ES-I3 (cell line): Measurements from ENCODE around the gene NAALADL1.

Experiments used
- H3K36me3 ChIP-seq: 2 replicates; pipeline ENCODE4 v1.6.1; 2013; ENCODE audit warnings: mild to moderate bottlenecking, low read length, control low read depth, moderate library complexity; ENCODE audit not compliant: insufficient read depth
- H3K4me1 ChIP-seq: 2 replicates; pipeline ENCODE4 v1.6.1; 2013; ENCODE audit warnings: mild to moderate bottlenecking, control low read depth, low read length; ENCODE audit not compliant: insufficient read depth
- H3K9ac ChIP-seq: 2 replicates; pipeline ENCODE4 v1.6.1; 2013; ENCODE audit warnings: low read depth, mild to moderate bottlenecking, low read length, moderate library complexity
- H3K9me3 ChIP-seq: 2 replicates; pipeline ENCODE4 v1.6.1; 2013; ENCODE audit warnings: mild to moderate bottlenecking, low read length, moderate library complexity; ENCODE audit not compliant: control insufficient read depth, insufficient read depth

The NAALADL1 gene

GRCh38 chr11:65066805-65067291 is 8.5 kb upstream of the NAALADL1 start:
- Histone ChIP-seq H3K36me3 (no peaks in the 10 kb centered on the region), H3K4me1 (peaks cover 5% of the 10 kb centered on the region; the same call in 1 of the 2 replicates), H3K9ac (no peak overlapping the region), H3K9me3 (no peaks in the 10 kb centered on the region)

DNA sequence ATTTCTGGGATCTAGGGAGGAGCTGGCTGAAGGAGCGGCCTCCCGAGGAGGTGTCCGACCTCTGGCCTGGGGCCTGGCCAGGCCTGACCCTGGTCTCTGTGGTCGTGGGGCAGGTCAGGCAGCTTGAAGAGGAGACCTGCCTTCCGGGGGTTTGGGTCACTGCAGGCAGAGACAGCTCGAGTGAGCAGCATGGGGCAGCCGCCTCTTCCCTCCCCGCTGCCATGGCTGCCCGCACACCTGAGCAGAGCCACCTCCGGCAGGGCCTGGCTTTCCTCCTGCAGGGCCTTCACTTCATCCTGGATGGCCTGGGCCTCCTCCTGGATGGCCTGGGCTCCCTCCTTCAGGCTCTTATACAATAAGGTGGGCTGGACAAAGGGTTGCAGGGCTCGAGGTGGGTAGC is 8.0 kb upstream of the NAALADL1 start:
- H3K9ac ChIP-seq = no peak overlapping the region

DNA sequence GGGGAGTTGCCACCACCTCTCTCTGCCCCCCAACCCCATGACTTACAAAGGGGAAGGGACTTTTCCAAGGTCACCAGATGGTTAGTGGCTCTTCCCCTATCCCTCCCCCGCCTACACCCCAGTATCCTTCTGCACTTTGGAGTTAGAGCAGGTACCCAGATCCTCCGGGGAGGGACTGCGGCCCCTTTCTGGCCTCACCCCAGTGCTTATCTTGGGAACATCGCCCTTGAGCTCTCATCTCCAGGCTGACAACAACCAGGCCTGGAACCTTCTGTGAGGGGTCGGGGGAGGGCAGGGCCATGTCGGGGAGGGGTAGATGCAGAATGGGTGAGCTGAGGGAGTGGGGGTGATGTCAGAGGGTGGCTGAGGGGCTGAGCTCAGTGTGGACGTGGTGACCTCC is 7.5 kb upstream of the NAALADL1 start:
- peaks cover 5% of the 10 kb centered on the region; the same call in 1 of the 2 replicates for H3K4me1 ChIP-seq
- H3K36me3 ChIP-seq = no peaks in the 10 kb centered on the region
- no peaks in the 10 kb centered on the region for H3K9me3 ChIP-seq
- H3K9ac ChIP-seq = no peak overlapping the region

More for the DNA sequence above, 8.0 kb upstream of the NAALADL1 start:
- Histone ChIP-seq H3K9me3 (no peaks in the 10 kb centered on the region), H3K4me1 (peaks cover 5% of the 10 kb centered on the region; the same call in 1 of the 2 replicates), H3K36me3 (no peaks in the 10 kb centered on the region)

DNA sequence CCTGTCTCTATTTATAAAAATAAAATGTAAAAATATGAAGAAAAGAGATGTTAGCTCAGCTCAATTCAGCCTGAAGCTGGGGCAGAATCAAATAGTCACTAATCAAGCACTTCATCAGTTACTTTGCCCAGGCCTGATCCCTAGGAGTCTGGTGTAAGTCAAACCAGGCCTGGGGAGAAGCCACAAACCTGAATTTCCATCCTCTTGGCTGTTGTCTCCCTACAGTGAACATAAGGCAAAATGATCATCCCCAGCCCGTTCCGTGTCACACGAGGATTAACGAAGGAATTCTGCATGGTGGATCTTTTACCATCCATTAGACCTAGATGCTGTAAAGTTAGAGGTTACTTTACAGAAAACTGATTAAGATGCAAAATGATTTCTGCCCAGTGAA is 6.5 kb upstream of the NAALADL1 start:
- Histone ChIP-seq H3K4me1 (peaks cover 5% of the 10 kb centered on the region; the same call in 1 of the 2 replicates), H3K9ac (no peak overlapping the region), H3K36me3 (no peaks in the 10 kb centered on the region)

DNA sequence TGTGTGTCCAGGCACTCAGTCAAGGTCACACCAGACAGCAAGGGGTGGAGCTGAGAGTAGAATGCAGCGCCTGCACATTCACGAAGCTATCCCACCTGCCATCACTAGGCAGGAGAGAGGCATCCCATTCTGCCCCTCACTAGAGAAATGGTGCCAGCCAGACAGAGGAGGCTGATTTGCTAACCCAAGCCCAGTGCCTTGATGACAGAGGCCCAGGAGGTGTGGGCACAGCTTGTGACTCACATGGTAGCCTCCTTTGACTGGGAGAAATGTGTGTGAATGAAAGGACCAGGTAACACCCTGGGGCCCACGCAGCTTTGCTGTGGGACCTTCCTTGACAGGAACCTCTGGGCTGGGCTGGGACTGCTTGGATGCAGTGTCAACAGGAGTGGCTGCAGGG is 5.2 kb upstream of the NAALADL1 start:
- Histone ChIP-seq H3K9ac (no peak overlapping the region), H3K4me1 (peaks cover 5% of the 10 kb centered on the region; the same call in 1 of the 2 replicates), H3K36me3 (no peaks in the 10 kb centered on the region), H3K9me3 (no peaks in the 10 kb centered on the region)

More for the DNA sequence above, 6.5 kb upstream of the NAALADL1 start:
- H3K9me3 ChIP-seq = no peaks in the 10 kb centered on the region

- Histone ChIP-seq H3K36me3 (no peaks in the 10 kb centered on the region), H3K9me3 (no peaks in the 10 kb centered on the region), H3K9ac (no peak overlapping the region), H3K4me1 (no peaks in the 10 kb centered on the region)
These were observed 2.6 kb upstream of the NAALADL1 start for GRCh38 chr11:65060913-65061408.

DNA sequence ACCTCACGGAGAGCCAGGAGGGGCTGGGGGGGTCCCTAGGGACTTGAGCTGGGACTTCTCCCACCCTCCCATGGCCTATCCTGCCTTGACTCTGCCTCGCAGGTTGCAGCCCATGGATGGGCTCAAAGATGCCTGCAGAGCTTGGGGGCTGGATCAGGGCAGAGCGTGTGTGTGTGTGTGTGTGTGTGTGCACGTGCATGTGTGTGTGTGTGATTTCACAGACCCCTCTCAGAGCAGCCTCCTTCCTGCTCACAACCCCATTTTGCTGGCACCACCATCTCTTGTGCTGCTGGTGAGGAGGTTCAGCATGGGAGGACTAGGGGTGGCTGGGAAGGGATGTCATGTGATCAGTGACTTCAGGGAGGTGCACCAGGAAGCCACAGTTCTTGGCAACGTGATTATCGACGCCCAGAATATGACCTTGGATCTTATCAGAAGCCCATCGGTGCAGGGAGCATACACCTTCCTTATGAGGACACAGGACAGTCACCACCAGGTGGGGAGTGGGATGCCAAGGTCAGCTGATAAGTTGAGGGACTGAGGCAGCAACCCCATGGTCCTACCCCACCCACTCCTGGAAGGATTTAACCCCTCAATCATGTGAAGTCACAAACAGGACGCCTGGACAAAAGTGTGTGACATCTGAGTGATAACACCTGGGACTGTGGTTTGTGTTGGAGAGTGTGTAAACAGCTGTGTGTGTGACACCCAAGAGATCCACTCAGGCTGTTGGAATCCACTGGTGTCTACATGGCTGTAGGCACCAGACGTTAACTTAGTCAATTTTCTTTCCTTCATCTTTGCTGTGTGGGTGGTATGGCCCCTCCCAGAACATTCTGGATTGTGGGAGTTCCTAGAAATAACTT is 1.8 kb upstream of the NAALADL1 start:
- Histone ChIP-seq H3K9me3 (no peaks in the 10 kb centered on the region), H3K4me1 (no peaks in the 10 kb centered on the region), H3K36me3 (no peaks in the 10 kb centered on the region), H3K9ac (no peak overlapping the region)

- Histone ChIP-seq H3K36me3 (no peaks in the 10 kb centered on the region), H3K4me1 (no peaks in the 10 kb centered on the region), H3K9me3 (no peaks in the 10 kb centered on the region), H3K9ac (no peak overlapping the region)
These were observed 1.2 kb upstream of the NAALADL1 start for GRCh38 chr11:65059523-65059922.

DNA sequence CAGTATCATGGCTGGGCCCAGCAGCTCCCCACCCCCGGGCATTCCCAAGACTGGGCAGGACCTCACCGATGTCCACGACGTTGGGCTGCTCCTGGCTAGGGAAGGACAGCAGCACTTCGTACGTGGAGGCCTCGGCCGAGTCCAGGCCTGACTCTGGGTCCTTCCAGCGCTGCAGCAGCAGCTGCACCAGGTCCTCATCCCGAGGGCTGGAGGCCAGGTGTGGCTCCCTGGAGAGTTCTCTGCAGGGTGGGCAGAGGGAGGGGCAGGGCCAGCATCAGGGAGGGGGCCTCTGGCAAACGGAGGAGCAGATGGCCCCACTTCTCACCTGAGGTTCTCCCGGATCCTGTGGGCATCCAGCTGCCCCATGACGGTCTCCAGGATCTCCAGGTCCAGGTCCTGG is 341 bp downstream of the NAALADL1 start:
- Histone ChIP-seq H3K9ac (no peak overlapping the region), H3K36me3 (no peaks in the 10 kb centered on the region), H3K4me1 (no peaks in the 10 kb centered on the region), H3K9me3 (no peaks in the 10 kb centered on the region)

DNA sequence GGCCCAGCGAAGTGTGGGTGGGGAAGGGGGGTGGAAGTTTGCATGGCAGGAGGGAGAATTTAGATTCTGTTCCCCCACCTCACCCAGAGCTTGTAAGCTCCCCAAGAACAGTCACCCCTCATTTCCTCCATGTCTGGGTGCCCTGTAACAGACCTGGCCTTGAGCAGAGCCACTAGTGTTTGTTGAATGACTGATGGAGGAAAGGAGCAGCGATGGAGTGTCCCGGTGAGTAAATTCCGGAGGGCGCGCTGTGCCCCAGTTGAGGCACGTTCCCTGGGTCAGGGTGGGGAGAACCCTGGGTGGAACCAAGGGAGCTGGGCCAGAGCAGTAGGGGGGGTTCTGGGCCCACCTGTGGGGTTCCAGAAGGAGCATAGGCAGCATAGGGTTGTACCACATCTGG is 827 bp downstream of the NAALADL1 start:
- Histone ChIP-seq H3K4me1 (no peaks in the 10 kb centered on the region), H3K9ac (no peak overlapping the region), H3K9me3 (no peaks in the 10 kb centered on the region), H3K36me3 (no peaks in the 10 kb centered on the region)

GRCh38 chr11:65056999-65057398 is 1.4 kb downstream of the NAALADL1 start:
- Histone ChIP-seq H3K4me1 (no peaks in the 10 kb centered on the region), H3K9ac (no peak overlapping the region), H3K36me3 (no peaks in the 10 kb centered on the region), H3K9me3 (no peaks in the 10 kb centered on the region)

DNA sequence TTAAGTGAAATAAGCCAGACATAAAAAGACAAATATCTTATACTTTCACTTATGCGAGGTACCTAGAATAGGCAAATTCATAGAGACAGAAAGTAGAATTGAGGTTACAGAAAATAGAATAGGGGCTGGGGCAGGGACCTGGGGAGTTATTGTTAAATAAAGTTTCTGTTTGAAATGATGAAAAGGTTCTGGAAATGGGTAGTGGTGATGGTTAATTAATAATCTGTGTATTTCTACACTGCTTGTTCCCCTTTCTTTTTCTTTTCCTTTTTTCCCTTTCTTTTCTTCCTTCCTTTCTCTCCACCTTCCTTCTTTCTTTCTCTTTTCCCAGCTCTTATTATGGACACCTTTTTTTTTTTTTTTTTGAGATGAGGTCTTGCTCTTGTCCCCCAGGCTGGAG is 2.8 kb downstream of the NAALADL1 start:
- H3K36me3 ChIP-seq = no peaks in the 10 kb centered on the region
- no peaks in the 10 kb centered on the region for H3K4me1 ChIP-seq
- H3K9ac ChIP-seq = no peak overlapping the region
- H3K9me3 ChIP-seq = no peaks in the 10 kb centered on the region

- no peaks in the 10 kb centered on the region for H3K9me3 ChIP-seq
- no peaks in the 10 kb centered on the region for H3K36me3 ChIP-seq
- H3K4me1 ChIP-seq = no peaks in the 10 kb centered on the region
- no peak overlapping the region for H3K9ac ChIP-seq
These were observed 4.4 kb downstream of the NAALADL1 start for GRCh38 chr11:65053827-65054508.

- Histone ChIP-seq H3K4me1 (no peaks in the 10 kb centered on the region), H3K9ac (no peak overlapping the region), H3K36me3 (no peaks in the 10 kb centered on the region; the same call in 1 of the 2 replicates), H3K9me3 (no peaks in the 10 kb centered on the region)
These were observed 6.9 kb downstream of the NAALADL1 start for GRCh38 chr11:65051398-65051858.
